Gastrocnemius medialis (tissue), 4 donors: ENCODE data around the gene GMCL1. TPM values are rescaled to one million over a fixed set of nuclear protein-coding genes. Genes with fewer than 3 reads are reported as not detected.

Source experiments
- ATAC-seq, 2 donors: fragments of 150-250 bp; one replicate each; pipeline ENCODE4 v1.9.1; 2016
- DNase-seq, 2 donors: peaks; one replicate each; pipeline ENCODE4 v3.0.0-alpha.2; 2019
- H3K27ac ChIP-seq, 4 donors: fragments of 200-600 bp; sonication (generic); 1 replicate in 1 of 4; 2 replicates in 3 of 4; pipeline ENCODE4 v1.5.1; 2016 to 2018; ENCODE audit warnings: mild to moderate bottlenecking in 2 of 4, moderate library complexity in 1 of 4
- H3K27me3 ChIP-seq, 3 donors: fragments of 200-600 bp; sonication (generic) in 2 of 3; 1 replicate in 1 of 3; 2 replicates in 2 of 3; pipeline versions ENCODE4 v1.5.1 to v1.6.0; 2016 to 2019; ENCODE audit warnings: mild to moderate bottlenecking in 1 of 3, moderate library complexity in 1 of 3
- H3K36me3 ChIP-seq, 2 donors: fragments of 200-600 bp; sonication (generic) in 1 of 2; one replicate each; pipeline ENCODE4 v1.5.1; 2017 to 2018
- H3K4me1 ChIP-seq, 2 donors: fragments of 200-600 bp; sonication (generic) in 1 of 2; one replicate each; pipeline ENCODE4 v1.5.1; 2016 to 2017; ENCODE audit warnings: mild to moderate bottlenecking in 2 of 2
- H3K4me3 ChIP-seq, 4 donors: fragments of 200-600 bp; sonication (generic) in 3 of 4; 1 replicate in 1 of 4; 2 replicates in 3 of 4; pipeline ENCODE4 v1.5.1; 2016 to 2019; ENCODE audit warnings: mild to moderate bottlenecking in 2 of 4
- H3K9me3 ChIP-seq, 3 donors: fragments of 200-600 bp; sonication (generic) in 2 of 3; 1 replicate in 1 of 3; 2 replicates in 2 of 3; pipeline ENCODE4 v1.5.1; 2016 to 2019
- CTCF ChIP-seq, 5 experiments: fragments of 450-650 bp in 3 of 5; fragments of 200-600 bp in 2 of 5; sonication (generic) in 2 of 5; IDR thresholded peaks in 4 of 5; conservative IDR thresholded peaks in 1 of 5; 1 replicate in 4 of 5; 2 replicates in 1 of 5; pipeline ENCODE4 v1.5.1; 2016 to 2019; ENCODE audit warnings: antibody characterized with exemption in 5 of 5, mild to moderate bottlenecking in 3 of 5, moderate library complexity in 3 of 5
- POLR2A ChIP-seq, 2 donors: fragments of 450-650 bp; IDR thresholded peaks; one replicate each; pipeline ENCODE4 v1.6.1; 2017; ENCODE audit warnings: antibody characterized with exemption in 2 of 2, mild to moderate bottlenecking in 2 of 2, moderate library complexity in 2 of 2
- in situ Hi-C, 4 donors: fragments of 200-750 bp; cut with MboI; loops; one replicate each; pipeline versions ENCODE4 v1.15.0 to v1.8.0; 2017; ENCODE audit warnings: low sequenced_read_pairs in 4 of 4
- intact Hi-C: fragments of 100-400 bp; cut with DNase I; formaldehyde crosslinking; loops from one replicate; pipeline ENCODE4 v1.15.1; 2023; ENCODE audit warnings: low total_unique reads
- total RNA-seq, 4 donors: library from RNA; depleted of rRNA; stranded (reverse); fragments of >200 nt; gene quantifications; one replicate each; pipeline versions ENCODE4 v1.1.0 to v1.2.3, GENCODE V29; 2016

Gene GMCL1
- total RNA-seq, 4 donors from 2014 or later: 2.0 to 3.3 (median 3.3) TPM

GRCh38 chr2:69846182-69847067 is 17.0 kb downstream of the GMCL1 start:
- in situ Hi-C loops (no loop called here), intact Hi-C loops (no loop called here)
- DNase-seq (no peak), ATAC-seq (no peak)
- TF ChIP-seq CTCF (IDR thresholded peaks at IDR 0.05 in 4 of 5, conservative IDR thresholded peaks at IDR 0.05 in 1 of 5) (no peak), POLR2A (IDR thresholded peaks at IDR 0.05) (no peak)
- peaks cover 0 to 25% of the 10 kb centered on the region in 2 donors for H3K36me3 ChIP-seq
- no peaks in the 10 kb centered on the region for H3K27me3 ChIP-seq
- no peak overlapping the region for H3K4me3 ChIP-seq
- H3K4me1 ChIP-seq: no peaks in the 10 kb centered on the region
- no peak overlapping the region for H3K27ac ChIP-seq
- no peaks in the 10 kb centered on the region for H3K9me3 ChIP-seq

DNA sequence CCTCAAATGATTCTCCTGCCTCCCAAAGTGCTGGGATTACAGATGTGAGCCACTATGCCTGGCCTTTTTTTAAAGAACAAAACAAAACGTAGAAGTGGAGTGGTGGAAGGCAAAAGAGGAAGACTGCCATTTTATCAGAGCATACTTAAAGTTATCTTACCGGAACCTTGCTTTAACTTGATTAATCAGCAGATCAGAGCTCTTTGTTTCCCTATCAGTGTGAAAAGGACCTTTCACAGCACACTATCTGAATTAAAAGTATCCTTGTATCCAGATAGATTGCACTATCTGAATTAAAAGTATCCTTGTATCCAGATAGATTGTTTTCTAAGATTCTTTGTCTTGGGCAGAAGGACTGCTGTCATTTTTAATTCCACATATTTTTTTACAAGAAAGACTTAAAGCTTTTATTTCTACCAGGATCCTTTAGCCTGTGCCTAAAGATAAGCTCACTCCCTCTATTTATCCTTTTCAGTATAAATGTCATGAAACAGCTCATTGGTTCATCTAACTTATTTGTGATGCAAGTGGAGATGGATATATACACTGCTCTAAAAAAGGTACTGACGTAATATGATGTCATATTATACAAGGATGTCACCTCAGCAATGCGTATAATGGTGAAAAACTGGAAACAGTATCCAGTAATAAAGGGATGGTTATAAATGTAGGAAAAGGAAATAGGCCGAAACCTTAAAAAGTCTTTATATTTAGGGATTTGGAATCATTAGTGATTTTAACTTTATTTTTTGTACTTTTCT is 17.8 kb downstream of the GMCL1 start:
- ATAC-seq: no peak
- intact Hi-C loops: no loop called here
- in situ Hi-C loops: no loop called here

DNA sequence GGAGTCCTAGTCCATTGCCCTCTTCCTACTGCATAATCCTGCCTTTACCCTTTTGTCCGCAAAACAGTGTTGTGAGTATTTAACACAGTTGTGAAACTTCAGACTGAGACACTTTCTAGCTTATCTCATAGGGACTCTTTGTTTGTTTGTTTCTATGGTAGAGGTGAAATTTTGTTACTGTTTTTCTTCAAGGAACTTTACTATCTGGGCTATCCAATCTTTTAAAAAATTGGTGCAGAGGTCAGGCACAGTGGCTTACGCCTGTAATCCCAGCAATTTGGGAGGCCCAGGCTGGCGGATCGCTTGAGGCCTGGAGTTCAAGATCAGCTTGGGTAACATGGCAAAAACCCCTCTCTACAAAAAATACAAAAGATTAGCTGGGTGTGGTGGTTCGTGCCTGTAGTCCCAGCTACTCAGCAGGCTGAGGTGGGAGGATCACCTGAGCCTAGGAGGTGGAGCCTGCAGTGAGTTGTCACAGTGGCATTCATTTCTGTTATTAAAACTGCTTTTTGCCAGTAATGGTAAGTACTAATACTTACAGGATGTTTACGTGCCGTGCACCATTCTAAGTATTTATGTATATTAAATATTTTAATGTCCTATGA is 18.8 kb downstream of the GMCL1 start:
- peaks cover 0 to 25% of the 10 kb centered on the region in 2 donors for H3K36me3 ChIP-seq
- DNase-seq (no peak), ATAC-seq (no peak)
- in situ Hi-C loops: no loop called here
- no peaks in the 10 kb centered on the region for H3K9me3 ChIP-seq
- no peak overlapping the region for H3K4me3 ChIP-seq
- H3K4me1 ChIP-seq: no peaks in the 10 kb centered on the region
- TF ChIP-seq CTCF (IDR thresholded peaks at IDR 0.05 in 4 of 5, conservative IDR thresholded peaks at IDR 0.05 in 1 of 5) (no peak), POLR2A (IDR thresholded peaks at IDR 0.05) (no peak)
- H3K27me3 ChIP-seq: no peaks in the 10 kb centered on the region
- intact Hi-C loops: no loop called here
- H3K27ac ChIP-seq: no peak overlapping the region

More for the DNA sequence above, 17.8 kb downstream of the GMCL1 start:
- H3K4me3 ChIP-seq: no peak overlapping the region
- no peak overlapping the region for H3K27ac ChIP-seq
- peaks cover 0 to 25% of the 10 kb centered on the region in 2 donors for H3K36me3 ChIP-seq
- no peaks in the 10 kb centered on the region for H3K4me1 ChIP-seq
- TF ChIP-seq POLR2A (IDR thresholded peaks at IDR 0.05) (no peak), CTCF (IDR thresholded peaks at IDR 0.05 in 4 of 5, conservative IDR thresholded peaks at IDR 0.05 in 1 of 5) (no peak)
- H3K9me3 ChIP-seq: no peaks in the 10 kb centered on the region
- H3K27me3 ChIP-seq: no peaks in the 10 kb centered on the region
- no peak for DNase-seq

DNA sequence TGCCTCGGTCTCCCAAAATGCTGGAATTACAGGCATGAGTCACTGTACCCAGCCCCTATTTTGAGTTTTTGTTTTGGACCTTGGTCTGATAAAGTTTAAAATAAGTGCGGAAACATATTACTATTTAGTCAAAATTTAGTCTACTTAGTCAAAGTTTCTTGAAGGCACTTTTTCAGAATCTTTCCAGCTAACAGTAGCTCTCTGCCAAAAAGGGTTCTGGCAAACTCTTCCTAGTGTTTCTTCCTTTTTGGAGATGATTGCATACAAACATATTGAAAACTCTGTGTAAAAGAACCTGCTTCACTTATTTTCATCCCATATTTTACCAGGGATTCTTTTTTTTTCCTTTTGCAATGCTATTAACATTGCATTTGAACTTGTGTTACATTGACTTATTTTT is 28.8 kb downstream of the GMCL1 start:
- H3K4me3 ChIP-seq: no peak overlapping the region
- intact Hi-C loops: no loop called here
- in situ Hi-C loops: no loop called here

GRCh38 chr2:69863298-69863697 is 33.8 kb downstream of the GMCL1 start:
- no peak for TF ChIP-seq CTCF (IDR thresholded peaks at IDR 0.05 in 4 of 5, conservative IDR thresholded peaks at IDR 0.05 in 1 of 5)
- TF ChIP-seq POLR2A (IDR thresholded peaks at IDR 0.05): no peak
- H3K9me3 ChIP-seq: no peaks in the 10 kb centered on the region
- no peaks in the 10 kb centered on the region for H3K4me1 ChIP-seq
- H3K36me3 ChIP-seq: peaks cover 0 to 34% of the 10 kb centered on the region in 2 donors
- in situ Hi-C loops: no loop called here
- no peak for ATAC-seq
- DNase-seq: no peak
- H3K27me3 ChIP-seq: no peaks in the 10 kb centered on the region
- no peak overlapping the region for H3K4me3 ChIP-seq
- intact Hi-C loops: no loop called here
- no peak overlapping the region for H3K27ac ChIP-seq

More for the DNA sequence above, 28.8 kb downstream of the GMCL1 start:
- no peak for DNase-seq
- no peaks in the 10 kb centered on the region for H3K9me3 ChIP-seq
- no peaks in the 10 kb centered on the region for H3K36me3 ChIP-seq
- no peaks in the 10 kb centered on the region for H3K27me3 ChIP-seq
- no peak for ATAC-seq
- no peaks in the 10 kb centered on the region for H3K4me1 ChIP-seq
- H3K27ac ChIP-seq: no peak overlapping the region
- no peak for TF ChIP-seq POLR2A (IDR thresholded peaks at IDR 0.05)
